Cardiac fibroblast (primary cell): Measurements from ENCODE around the gene ENAM.
A peak's percentile ranks its signal among the peaks of the same experiment; 100 is the strongest.
"Not testable (repeated sequence)": the region's sequence is repeated elsewhere in the genome, so short reads cannot be mapped to it uniquely, and the experiment has no call there.

ENCODE experiments used
- DNase-seq, 2 donors: peaks; one replicate each; pipeline versions ENCODE4 v3.0.0 to v3.0.0-alpha.2; 2010; ENCODE audit warnings: low read depth in 2 of 2
- H3K4me3 ChIP-seq, 2 donors: replicated peaks in 1 of 2; 1 replicate in 1 of 2; 2 replicates in 1 of 2; pipeline ENCODE4 v1.5.1; 2011; ENCODE audit warnings: low read depth in 2 of 2, low read length in 2 of 2, mild to moderate bottlenecking in 2 of 2, moderate library complexity in 1 of 2
- TF ChIP-seq, protein P1 (sequence below): IDR thresholded peaks from one replicate; pipeline ENCODE4 v1.5.1; 2011; ENCODE audit warnings: low read depth, mild to moderate bottlenecking, low read length, inconsistent platforms

Gene ENAM

GRCh38 chr4:70687821-70688794 lies 59.6 kb downstream of the ENAM start, which contains the start of gene UTP3:
Gene UTP3, plus strand, starts transcription at chr4:70688532. Its CDS starts 146 bp downstream, at chr4:70688678.
- DNase-seq = peak; percentile 99 to 100
- TF ChIP-seq, protein P1, sequence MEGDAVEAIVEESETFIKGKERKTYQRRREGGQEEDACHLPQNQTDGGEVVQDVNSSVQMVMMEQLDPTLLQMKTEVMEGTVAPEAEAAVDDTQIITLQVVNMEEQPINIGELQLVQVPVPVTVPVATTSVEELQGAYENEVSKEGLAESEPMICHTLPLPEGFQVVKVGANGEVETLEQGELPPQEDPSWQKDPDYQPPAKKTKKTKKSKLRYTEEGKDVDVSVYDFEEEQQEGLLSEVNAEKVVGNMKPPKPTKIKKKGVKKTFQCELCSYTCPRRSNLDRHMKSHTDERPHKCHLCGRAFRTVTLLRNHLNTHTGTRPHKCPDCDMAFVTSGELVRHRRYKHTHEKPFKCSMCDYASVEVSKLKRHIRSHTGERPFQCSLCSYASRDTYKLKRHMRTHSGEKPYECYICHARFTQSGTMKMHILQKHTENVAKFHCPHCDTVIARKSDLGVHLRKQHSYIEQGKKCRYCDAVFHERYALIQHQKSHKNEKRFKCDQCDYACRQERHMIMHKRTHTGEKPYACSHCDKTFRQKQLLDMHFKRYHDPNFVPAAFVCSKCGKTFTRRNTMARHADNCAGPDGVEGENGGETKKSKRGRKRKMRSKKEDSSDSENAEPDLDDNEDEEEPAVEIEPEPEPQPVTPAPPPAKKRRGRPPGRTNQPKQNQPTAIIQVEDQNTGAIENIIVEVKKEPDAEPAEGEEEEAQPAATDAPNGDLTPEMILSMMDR = peak; percentile 94
- peak within 1 kb of the TSS; percentile 81 to 100 for H3K4me3 ChIP-seq

- peak in 1 of 2 donors; percentile 17 for DNase-seq
- peak overlapping the region; percentile 81 to 100 for H3K4me3 ChIP-seq
- TF ChIP-seq, protein P1 = no peak
Measured at GRCh38 chr4:70688795-70689231, 60.3 kb downstream of the ENAM start.

DNA sequence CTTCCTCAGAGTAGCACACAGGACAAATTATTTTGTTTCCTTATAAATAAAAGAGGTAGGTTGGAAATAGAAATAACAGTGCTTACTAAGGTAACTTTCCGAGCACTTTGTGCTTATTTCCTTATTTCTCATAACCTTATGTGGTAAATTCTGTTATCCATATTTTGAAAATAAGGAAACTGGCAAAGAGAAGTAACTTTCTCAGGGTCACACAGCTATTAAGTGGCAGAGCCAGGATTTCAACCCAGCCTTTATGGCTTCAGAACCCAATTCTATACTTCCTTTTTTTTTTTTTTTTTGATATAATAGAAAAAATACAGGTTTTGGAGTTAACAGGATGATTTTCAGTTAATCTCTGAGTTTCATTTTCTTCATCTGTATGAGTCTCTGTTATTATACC lies 63.1 kb downstream of the ENAM start:
- TF ChIP-seq, protein P1 = no peak
- no peak for DNase-seq
- H3K4me3 ChIP-seq = no peak overlapping the region

DNA sequence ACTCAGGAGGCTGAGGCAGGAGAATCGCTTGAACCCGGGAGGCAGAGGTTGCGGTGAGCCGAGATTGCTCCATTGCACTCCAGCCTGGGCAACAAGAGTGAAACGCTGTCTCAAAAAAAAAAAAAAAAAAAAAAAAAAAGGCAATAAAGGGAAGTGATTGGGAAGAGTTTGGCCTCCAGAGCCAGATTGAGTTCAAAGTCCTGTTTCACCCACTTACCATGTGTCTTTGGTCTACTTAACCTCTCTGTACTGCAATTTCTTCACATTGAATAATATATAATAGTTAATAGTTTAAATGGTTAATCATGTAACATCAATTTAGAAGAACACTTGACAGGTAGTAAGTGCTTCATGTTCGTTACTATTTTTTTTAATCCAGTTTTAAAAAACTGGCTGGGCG lies 66.1 kb downstream of the ENAM start:
- not testable (repeated sequence) for DNase-seq, H3K4me3 ChIP-seq
